Ectodermal cell (in vitro differentiated cells): ENCODE results near the gene SSR4.

Experiments used
- H3K27ac ChIP-seq: 2 replicates; pipeline ENCODE4 v1.7.0; 2013; ENCODE audit warnings: mild to moderate bottlenecking, low read depth, low read length; ENCODE audit not compliant: insufficient read depth, poor library complexity, severe bottlenecking
- H3K27me3 ChIP-seq: 2 replicates; pipeline ENCODE4 v1.7.0; 2013; ENCODE audit warnings: mild to moderate bottlenecking, low read length; ENCODE audit not compliant: insufficient read depth, control insufficient read depth, poor library complexity, severe bottlenecking
- H3K36me3 ChIP-seq: one replicate; pipeline ENCODE4 v1.7.0; 2013; ENCODE audit warnings: low read length; ENCODE audit not compliant: control insufficient read depth, insufficient read depth
- H3K4me1 ChIP-seq: one replicate; pipeline ENCODE4 v1.7.0; 2013; ENCODE audit warnings: low read length; ENCODE audit not compliant: control insufficient read depth, insufficient read depth
- H3K4me3 ChIP-seq: 2 replicates; pipeline ENCODE4 v1.7.0; 2013; ENCODE audit warnings: low read depth, low read length, control low read depth; ENCODE audit not compliant: insufficient read depth
- H3K9me3 ChIP-seq: 2 replicates; pipeline ENCODE4 v1.7.0; 2013; ENCODE audit warnings: mild to moderate bottlenecking, low read length, moderate library complexity; ENCODE audit not compliant: control insufficient read depth
- WGBS, 2 experiments: methylation state at CpG; one replicate each; pipeline ENCODE4 v1.1.7; 2013; ENCODE audit warnings: missing lambda C conversion rate in 2 of 2; 5-methylcytosine and 5-hydroxymethylcytosine counted together

The SSR4 gene

GRCh38 chrX:153763989-153764755 is 30.3 kb upstream of the SSR4 start, which contains the start of gene PLXNB3:
Gene PLXNB3, plus strand, starts transcription at chrX:153764249. Its CDS starts 1,287 bp downstream, at chrX:153765536.
- no peak within 1 kb of the TSS for H3K4me3 ChIP-seq

GRCh38 chrX:153764786-153765137 is 29.7 kb upstream of the SSR4 start:
- Histone ChIP-seq H3K9me3 (no peaks in the 10 kb centered on the region), H3K27ac (no peak overlapping the region), H3K4me1 (peaks cover 15% of the 10 kb centered on the region), H3K27me3 (no peaks in the 10 kb centered on the region), H3K4me3 (no peak overlapping the region), H3K36me3 (no peaks in the 10 kb centered on the region)
- WGBS, 2 experiments = 91 to 98% methylated on average over 7 of the region's 7 CpGs

More at GRCh38 chrX:153763989-153764755, 30.3 kb upstream of the SSR4 start, which contains the start of gene PLXNB3:
- no peaks in the 10 kb centered on the region for H3K27me3 ChIP-seq
- no peak within 1 kb of the TSS for H3K27ac ChIP-seq
- H3K4me1 ChIP-seq = peaks cover 15% of the 10 kb centered on the region
- 41 to 42% methylated on average over 26 of the region's 26 CpGs for WGBS, 2 experiments
- H3K36me3 ChIP-seq = no peaks in the 10 kb centered on the region
- H3K9me3 ChIP-seq = no peaks in the 10 kb centered on the region

- Histone ChIP-seq H3K27me3 (no peaks in the 10 kb centered on the region), H3K27ac (no peak overlapping the region), H3K9me3 (no peaks in the 10 kb centered on the region), H3K36me3 (no peaks in the 10 kb centered on the region), H3K4me3 (no peak overlapping the region), H3K4me1 (peaks cover 15% of the 10 kb centered on the region)
- 81 to 82% methylated on average over 27 of the region's 27 CpGs for WGBS, 2 experiments
Observed at GRCh38 chrX:153765138-153766079, 29.1 kb upstream of the SSR4 start.

GRCh38 chrX:153766098-153766817 is 28.2 kb upstream of the SSR4 start:
- Histone ChIP-seq H3K4me3 (no peak overlapping the region), H3K9me3 (no peaks in the 10 kb centered on the region), H3K36me3 (no peaks in the 10 kb centered on the region), H3K27me3 (no peaks in the 10 kb centered on the region), H3K4me1 (peaks cover 15% of the 10 kb centered on the region), H3K27ac (no peak overlapping the region)
- WGBS, 2 experiments = 38 to 42% methylated on average over 19 to 21 of the region's 21 CpGs

- H3K4me3 ChIP-seq = no peak overlapping the region
- WGBS, 2 experiments = 89% methylated on average over 56 of the region's 56 CpGs
- H3K27me3 ChIP-seq = no peaks in the 10 kb centered on the region
Observed at GRCh38 chrX:153766871-153767673, 27.4 kb upstream of the SSR4 start.

GRCh38 chrX:153767674-153768055 is 26.8 kb upstream of the SSR4 start:
- no peak overlapping the region for H3K4me3 ChIP-seq
- no peaks in the 10 kb centered on the region for H3K9me3 ChIP-seq
- no peaks in the 10 kb centered on the region for H3K27me3 ChIP-seq
- WGBS, 2 experiments = 97 to 98% methylated on average over 20 of the region's 20 CpGs
- H3K4me1 ChIP-seq = peaks cover 15% of the 10 kb centered on the region
- H3K27ac ChIP-seq = no peak overlapping the region
- H3K36me3 ChIP-seq = no peaks in the 10 kb centered on the region

More at GRCh38 chrX:153766871-153767673, 27.4 kb upstream of the SSR4 start:
- peaks cover 15% of the 10 kb centered on the region for H3K4me1 ChIP-seq
- H3K27ac ChIP-seq = no peak overlapping the region
- no peaks in the 10 kb centered on the region for H3K9me3 ChIP-seq
- no peaks in the 10 kb centered on the region for H3K36me3 ChIP-seq

GRCh38 chrX:153768311-153769157 is 25.9 kb upstream of the SSR4 start:
- Histone ChIP-seq H3K9me3 (no peaks in the 10 kb centered on the region), H3K36me3 (no peaks in the 10 kb centered on the region), H3K4me3 (no peak overlapping the region), H3K27ac (no peak overlapping the region), H3K27me3 (no peaks in the 10 kb centered on the region), H3K4me1 (peaks cover 15% of the 10 kb centered on the region)
- 88 to 93% methylated on average over 22 of the region's 22 CpGs for WGBS, 2 experiments

- Histone ChIP-seq H3K27ac (no peak overlapping the region), H3K4me1 (peaks cover 15% of the 10 kb centered on the region), H3K4me3 (no peak overlapping the region), H3K36me3 (no peaks in the 10 kb centered on the region), H3K9me3 (no peaks in the 10 kb centered on the region), H3K27me3 (no peaks in the 10 kb centered on the region)
- 93% methylated on average over 23 of the region's 23 CpGs for WGBS, 2 experiments
Observed at GRCh38 chrX:153769158-153769864, 25.2 kb upstream of the SSR4 start.
